NCI-H524 treated with DMSO at 0.1 percent for 48 hours (cell line): ENCODE measurements around the gene AK5.

ENCODE experiments used
- DNase-seq: peaks from one replicate; lab custom pipeline; 2025; lab: John Stamatoyannopoulos, UW

The AK5 gene

DNA sequence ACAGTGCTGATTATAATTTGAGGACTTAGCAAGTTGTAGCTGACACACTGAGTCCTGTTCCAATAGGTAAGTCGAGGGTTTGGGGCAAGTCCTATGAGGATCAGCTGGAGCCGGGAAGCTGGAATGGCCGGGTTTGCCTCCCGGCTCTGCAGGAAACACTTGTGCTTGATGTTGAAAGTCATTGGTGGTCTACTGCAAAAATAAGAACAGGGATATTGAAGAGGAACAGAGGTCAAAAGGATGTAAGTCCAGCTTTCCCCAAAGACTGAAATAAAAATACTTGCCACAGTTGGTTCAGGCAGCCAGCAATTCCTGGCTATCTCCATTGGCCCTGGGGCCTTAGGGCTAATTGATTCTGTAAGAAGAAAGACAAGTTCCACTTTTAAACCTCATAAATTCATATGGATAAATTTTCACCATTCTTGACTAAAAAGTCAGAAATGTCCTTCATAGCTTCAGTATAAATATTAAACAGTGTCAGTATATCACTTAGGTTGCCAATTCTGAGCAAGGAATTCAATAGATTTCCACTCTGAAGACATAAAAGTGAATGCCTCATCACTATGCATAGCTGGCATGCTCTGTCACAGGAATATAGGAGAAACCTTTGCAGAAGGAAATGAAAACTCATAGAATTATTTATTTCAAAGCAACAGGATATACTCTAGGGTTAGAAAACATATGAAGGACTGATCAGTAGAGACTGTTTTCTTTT, 165.2 kb downstream of the AK5 start:
- no peak for DNase-seq

DNA sequence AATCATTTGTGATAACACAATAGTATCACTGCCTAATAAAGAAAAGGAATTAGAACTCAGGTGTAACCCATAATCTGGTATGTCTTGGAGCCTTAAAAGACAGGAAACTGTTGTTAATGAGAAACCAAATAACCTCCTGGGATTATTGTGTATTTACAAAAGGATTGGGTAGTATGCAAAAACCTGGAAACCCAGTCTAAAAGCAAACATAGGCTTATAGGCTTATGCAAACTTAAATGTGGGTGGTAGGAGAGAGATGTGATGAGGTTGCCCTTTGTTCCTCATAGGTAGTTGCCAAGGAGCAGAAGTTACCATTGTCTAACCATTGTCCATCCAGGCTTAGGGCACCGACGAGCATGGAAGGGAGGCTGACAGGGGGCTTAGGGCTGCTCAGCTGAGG, 165.8 kb downstream of the AK5 start:
- DNase-seq, result no peak

DNA sequence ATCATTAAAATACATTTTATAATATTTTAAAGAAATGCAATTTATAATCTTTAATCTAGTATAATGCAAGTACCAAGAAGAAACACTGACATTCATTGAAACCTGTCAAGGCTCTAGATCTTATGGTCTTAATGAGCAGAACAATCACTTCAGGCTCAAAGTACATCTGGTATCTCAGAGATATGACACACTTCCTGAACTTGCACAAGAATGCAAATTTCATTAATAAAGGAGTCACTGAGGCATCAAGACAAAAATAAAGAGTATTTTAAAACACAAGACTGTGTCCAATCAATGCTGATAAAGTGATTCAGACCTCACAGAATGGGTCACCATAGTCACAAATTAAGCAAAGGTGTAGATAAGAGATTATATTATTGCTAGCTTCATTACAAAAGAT, 178.1 kb downstream of the AK5 start:
- no peak for DNase-seq

DNA sequence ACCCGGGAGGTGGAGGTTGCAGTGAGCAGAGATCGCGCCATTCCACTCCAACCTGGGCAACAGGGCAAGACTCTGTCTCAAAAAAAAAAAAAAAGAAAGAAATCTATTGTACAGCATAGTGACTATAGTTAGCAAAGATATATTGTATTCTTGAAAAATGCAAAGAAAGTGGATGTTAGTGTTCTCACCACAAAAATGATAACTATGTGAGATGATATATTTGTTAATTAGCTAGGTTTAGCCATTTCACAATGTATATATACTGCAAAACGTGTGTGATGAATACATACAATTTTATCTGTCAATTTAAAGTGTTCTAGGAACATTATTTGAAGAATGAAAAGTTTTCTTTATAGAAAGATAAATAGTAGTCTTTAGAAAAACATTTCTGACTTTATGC, 179.9 kb downstream of the AK5 start:
- DNase-seq, result no peak

DNA sequence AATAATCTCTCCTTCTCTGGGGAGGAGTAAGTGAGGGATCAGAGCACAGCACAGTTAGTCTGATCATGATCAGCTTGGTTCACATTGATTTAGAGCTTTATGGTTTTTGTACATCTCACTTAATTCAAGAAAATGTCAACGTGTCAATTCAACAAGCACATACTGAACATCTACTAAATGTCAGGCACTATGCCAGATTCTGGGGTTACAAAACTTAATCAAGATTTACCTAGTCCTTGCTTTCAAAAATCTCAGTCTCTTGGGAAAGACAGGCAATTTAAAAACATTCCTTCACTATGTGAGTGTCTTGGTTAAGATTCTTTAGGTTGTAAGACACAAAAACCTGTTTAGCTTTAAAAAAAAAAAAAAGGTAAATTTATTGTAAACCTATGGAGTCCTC, 181.4 kb downstream of the AK5 start:
- DNase-seq, result no peak

DNA sequence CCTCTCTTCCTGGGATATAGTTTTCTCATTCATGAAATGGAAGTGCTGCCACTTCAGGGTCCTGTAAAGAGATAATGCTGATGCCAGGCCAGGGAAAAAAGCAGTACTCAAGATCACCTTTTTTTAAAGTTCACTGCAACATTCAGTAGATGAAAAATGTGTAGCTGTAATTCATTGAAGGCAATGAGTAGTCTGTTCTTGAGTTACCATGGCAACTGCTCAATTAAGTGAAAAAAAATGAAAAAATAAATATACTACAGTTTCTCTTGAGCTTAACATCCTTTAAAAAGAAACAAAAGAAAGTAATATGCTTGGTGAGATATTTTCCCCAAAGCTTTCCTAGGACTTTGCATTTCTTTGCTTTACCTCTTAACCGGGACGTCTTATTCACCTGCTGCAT, 183.3 kb downstream of the AK5 start:
- no peak for DNase-seq

DNA sequence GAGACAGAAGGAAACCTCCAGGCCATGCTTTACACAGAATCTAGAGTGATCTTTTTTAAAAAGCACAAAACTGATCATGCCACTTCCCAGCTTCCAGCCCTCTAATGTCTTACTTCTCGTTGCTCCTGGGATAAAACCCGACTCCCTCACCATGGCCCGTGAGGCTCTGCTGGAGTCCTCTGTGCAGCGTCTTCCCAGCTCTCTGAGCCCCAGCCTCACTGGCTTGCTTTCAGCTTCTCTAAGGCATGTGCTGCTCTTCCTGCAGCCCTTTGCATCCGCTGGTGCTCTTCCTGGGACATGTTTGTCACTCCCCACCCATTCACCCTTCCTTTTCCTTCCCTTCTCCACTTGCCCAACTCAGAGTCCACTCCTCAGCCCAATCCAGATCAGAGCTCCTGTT, 184.1 kb downstream of the AK5 start:
- DNase-seq, result no peak

DNA sequence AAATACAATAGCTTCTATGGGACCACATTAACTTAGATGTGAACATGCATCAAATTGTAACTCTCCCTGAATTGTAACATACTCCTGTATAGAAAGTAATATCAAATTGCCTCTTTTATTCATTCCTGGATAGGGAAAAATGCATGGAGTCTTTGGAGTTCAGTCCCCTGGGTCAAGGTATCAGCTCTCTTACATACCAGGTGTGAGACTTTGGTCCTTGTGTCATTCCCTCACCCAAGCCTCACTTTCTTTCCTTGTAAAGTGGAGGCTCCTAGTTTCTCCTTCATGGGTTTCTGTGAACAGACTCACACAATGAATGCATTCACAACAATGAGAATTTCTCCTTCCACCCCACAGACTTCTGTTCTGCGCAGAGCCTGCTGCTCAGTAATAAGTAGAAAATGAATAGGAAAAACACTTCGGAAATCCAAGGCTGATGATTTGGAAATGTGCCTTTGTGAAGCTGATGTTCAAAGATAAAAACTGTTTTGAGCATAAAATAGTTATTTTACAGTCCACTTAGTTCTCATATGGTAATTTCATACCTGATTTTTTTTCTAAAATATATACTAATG, 185.3 kb downstream of the AK5 start:
- no peak for DNase-seq

DNA sequence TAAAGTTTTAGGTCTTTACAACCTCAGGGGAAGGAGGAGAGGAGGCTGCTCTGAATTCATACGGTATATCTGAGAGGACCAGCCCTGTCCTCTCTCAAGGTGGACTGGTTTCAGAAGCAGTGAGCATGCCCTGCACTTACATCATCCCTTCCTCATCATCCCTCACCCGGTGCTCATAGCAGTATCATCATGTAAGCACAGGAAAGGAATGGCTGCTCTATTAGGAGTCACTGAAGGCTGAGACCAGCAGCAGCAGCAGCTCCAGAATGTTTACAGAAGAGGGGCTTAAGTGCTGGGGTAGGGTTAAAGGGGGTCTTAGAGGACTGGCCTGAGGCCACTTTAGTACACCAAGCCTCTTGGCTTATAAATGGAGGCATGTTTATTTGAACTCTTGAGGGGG, 185.9 kb downstream of the AK5 start:
- DNase-seq, result no peak

DNA sequence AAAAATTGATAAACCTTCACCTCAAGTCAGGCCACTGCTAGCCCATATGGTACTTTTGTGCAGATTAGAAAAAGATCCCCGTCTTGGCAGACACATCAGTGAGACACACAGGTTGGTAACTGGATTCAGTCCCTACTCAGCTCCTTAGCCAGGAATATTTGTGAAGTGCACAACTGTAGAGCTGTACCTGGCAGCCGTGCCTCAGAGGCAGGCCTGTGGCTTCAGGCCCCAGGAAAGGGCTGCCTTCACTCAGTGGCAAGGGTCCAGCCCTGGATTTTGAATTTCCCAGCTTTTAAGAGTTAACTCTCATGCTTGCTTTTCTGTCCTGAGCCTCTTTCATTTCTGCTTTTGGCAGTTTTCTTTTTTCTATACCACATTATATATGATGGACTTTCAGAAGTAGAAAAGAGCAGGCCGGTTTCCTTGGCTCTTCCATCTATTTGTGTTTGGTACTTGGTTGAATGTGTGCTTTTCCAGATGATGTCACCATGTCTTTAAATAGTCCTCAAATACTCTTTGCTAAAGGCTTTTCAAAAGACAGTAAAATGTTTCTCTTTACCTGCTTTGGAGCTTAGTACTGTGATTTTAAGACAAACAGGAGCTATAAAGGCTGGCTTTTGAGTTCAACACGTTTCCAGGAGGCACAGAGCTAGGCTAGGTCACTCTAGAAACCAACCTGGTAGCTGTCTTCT, 186.6 kb downstream of the AK5 start:
- DNase-seq, result no peak

DNA sequence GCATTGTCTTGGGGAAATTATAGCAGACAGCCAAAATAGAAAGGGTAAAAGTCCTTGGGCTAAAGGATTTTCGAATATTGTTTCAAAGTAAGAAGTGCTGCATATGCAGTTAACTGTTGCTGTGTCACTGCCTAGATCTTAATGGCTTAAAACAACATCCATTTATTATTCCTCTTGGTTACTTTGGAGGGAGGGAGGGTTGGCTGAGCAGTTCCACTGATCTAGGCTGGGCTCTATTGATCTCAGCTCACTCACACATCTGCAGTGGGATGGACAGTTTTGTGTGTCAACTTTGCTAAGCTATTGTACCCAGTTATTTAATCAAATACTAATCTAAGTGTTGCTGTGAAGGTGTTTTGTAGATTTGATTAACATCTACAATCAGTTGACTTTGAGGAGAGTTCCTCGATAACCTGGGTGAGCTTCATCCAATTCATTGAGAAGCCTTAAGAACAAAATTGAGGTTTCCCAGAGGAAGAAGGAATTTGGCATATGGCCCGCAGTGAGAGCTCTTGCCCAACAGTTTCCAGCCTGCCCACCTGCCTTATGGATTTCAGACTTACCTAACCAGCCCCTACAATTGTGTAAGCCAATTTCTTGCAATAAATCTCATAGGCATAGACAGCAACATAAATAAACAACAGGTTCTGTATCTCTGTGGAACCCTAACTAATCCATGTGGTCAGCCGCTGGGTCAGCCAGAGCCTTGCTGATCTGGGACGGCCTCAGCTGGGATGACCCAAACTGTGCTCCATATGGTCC, 187.3 kb downstream of the AK5 start:
- DNase-seq, result no peak

DNA sequence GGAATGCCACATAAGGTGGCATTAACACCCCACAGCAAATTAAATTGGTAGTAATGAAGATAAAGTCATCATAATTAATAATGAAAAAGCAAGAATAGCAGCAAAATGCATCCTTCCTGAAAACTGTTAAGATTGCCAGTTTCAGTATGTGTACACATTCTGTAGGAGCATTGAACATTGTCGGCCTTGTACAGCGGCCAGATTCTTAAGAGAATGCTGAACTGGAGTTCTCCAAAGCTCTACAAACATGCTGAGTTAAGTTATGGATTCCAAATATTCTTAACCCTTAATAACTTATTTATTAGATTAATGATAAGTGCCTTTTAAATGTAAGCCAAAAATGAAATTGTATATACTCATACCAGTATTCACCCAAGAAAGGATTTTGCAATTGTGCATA, 189.9 kb downstream of the AK5 start:
- no peak for DNase-seq

DNA sequence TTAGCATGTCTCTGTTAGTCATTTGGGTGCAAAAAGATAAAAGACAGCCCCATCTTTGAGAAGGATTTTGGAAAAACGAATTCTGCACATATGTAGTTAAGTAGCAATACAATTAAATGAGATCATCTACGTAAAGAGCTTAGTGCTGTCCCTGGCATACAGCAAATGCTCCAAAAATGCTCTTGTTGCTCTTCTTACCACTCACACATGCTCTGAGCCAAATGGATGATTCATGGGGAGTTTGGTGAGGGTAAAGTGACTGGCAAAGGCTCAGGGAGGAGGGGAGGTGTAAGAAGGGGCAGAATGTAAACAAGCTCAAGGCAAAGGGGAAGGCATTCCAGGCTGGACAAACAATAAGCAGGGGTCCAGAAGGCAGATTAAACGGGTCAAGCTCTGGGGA, 191.9 kb downstream of the AK5 start:
- DNase-seq, result no peak

DNA sequence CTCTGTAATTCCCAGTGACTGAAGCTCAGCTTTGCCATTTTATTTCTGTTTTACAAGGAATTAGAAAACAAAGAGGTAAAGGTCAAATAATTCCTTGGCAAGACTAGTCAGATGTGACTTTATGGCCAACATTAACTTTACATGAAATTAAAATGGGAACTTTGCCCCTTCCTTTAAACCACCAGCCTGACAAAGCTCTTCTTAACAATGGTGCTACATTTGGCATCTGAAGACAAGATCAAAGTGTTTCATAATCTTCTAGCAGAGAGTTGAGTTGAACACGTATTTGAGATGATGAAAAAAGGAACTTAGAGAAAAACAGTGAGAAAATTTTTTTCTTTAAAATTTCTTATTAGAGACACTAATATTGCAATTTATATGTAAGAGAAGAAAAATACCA, 193.8 kb downstream of the AK5 start:
- no peak for DNase-seq

DNA sequence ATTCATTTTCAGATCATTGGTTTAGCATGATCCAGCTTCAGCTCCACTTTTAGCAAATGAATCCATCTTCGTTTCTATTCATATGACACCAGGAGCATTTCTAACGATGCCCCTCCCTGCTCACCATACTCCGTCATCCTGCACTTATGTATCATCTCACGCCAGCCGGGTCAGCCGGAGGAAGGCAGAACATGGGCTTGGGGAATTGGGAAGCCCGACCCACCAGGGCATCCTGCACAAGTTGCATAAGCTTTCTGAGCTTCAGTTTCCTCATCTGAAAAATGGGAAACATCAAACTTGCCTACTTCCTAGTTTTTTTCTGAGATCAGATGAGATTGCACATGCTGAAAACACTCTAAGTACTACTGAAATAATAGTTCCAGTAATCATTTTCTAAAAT, 194.7 kb downstream of the AK5 start:
- no peak for DNase-seq

DNA sequence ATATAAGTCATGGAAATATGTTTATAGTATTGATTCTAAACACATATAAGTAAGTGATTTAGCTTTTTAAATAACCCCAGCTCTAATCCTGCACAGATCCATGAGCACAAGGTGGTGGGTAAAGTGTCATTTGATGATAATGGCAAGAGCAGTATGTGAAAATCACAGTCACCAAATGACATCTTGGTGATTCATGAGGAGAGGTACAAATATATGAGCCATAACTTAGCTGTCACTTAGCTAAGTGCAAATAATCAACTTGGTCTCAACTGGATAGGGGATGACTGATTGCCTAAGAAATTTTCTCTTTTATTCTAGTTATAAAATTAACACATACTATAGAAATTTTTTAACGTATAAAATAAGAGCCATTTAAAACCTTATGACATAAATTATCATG, 202.5 kb downstream of the AK5 start:
- DNase-seq, result no peak

DNA sequence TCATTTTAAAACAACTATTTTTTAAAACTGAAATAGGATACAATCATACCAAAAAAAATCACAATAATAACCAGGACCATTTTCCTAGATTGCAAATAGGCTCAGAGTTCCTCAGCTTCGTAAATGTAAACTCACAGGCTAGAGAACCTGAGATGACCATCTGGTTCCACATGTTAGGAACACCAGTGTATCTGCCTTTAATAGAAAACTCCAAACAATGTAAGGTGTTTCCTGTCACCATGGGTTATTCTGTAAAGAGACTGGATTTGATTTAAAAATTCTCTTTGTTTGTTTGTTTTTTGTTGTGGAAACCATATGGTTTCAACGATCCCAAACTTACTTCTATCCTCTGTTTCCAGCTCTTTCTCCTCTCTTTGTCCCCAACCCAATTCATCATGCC, 203.1 kb downstream of the AK5 start:
- DNase-seq, result no peak

DNA sequence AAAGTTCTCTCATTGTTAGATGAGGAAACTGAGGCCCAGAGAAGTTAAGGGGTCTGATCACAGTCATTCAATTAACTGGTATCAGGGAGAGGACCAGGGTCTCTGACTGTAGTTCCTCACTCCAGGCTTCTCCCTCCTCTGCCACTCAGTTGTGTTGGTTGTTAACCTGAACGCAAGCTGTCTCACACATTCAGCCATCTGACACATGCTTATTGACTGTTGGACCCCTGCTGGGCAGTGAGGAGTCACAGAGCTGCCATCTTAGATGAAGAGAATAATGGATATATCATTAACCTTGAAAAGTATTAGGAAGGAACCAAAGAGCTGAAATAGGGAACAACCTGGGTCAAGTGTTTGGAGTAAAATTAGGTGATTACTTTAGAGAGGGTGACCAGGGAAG, 205.8 kb downstream of the AK5 start:
- no peak for DNase-seq

DNA sequence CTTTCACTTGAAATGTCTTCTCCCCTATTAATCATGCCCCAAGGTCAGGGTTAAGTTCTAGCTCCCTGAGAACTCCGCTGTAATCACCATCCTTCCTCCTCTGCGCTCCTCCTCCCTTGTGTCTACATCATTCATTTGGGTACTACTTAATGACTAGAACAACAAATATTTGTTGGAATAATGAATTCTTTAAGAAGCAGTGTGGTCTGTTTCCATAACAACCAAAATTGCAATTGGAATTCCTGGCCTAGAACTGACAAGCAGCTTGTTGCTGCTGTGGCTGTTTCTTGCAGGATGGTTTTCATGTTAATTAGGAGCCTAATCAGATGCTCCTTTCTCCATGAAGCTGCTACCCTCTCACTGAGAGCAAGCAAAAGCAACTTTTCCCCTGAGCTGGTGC, 208.1 kb downstream of the AK5 start:
- no peak for DNase-seq

DNA sequence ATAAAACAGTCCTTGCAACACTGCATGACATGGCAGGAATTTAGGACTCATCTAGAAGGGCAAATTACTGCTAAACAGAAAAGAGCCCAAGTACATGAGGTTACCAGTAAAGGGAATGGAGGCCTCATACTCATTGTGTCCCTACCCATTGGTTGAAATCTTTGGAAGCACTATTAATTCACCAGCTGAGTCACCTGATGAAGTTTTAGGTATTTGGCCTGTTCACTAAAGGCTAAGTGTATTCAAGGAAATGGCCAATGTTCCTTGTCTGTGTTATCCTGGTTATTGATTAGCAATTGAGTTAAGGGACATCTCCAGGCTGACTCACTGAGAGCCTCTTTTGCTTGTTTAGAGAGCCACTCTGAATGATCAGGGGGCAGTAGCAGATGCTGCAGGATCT, 212.2 kb downstream of the AK5 start:
- no peak for DNase-seq

DNA sequence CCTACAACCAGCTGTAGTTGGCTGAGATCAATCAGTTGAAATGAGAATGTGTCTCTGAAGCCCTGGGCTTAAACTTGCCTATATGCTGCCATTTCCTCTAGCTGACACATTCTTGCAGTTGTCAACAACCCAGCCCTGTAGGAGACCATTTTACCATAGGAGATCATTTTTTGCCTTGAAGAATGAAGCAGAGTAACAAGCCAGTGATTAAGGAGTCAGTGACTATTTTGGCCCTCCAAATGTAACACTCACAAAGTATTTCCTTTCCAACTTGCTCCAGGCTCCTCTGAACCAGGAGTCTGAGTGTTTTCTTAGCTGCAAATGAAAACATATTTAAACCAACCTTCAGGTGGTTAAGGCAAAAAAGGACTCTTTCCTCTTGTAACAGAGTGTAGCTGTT, 217.1 kb downstream of the AK5 start:
- DNase-seq, result no peak

DNA sequence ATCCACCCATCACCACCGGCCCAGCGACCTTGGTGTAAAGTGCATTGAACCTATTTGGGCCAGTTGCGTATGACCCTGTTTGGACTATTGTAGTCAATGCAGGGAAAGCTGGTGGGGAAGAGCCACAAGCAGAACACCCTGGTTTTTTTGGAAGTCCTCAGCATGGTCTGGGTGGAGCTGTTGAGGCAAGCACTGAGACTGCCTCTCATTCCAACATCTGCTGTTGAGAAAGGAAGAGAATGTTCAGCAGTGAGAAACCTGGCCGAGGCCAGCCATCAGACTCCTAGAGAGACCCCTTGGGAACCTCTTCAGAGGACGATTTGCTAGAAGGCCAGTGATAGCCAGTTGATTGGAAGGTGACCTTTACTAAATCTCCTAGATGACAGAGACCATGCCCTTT, 217.6 kb downstream of the AK5 start:
- DNase-seq, result no peak

DNA sequence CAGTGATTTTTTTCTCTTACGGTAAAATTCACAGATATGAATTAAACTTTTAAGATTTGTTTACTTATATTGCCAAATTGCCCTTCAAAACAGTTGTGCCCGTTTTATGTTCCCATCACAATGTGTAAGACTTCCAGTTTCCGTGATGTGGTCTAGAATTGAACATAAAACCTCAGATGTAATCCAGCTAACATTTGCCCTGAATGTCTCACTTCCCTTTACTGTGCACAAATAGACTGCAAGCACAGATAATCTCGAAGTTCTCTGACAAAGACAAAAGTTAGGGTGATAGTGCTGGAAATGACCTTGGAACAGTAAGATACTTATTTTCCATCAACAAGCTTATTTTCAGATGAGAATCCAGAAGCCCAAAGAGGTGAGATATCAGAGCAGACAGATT, 223.2 kb downstream of the AK5 start:
- DNase-seq, result no peak
